Ishikawa (cell line): ENCODE data around the gene ADCY10.

ENCODE experiments used
- CEBPB ChIP-seq: IDR thresholded peaks from 2 replicates; pipeline ENCODE4 v1.6.1; 2012
- CREB1 ChIP-seq: IDR thresholded peaks from 2 replicates; pipeline ENCODE4 v1.6.1; 2012; ENCODE audit warnings: low read depth
- EGR1 ChIP-seq: IDR thresholded peaks from 2 replicates; pipeline ENCODE4 v1.6.1; 2012
- EP300 ChIP-seq: IDR thresholded peaks from 2 replicates; pipeline ENCODE4 v1.6.1; 2012; ENCODE audit warnings: borderline replicate concordance
- FOXM1 ChIP-seq: IDR thresholded peaks from 2 replicates; pipeline ENCODE4 v1.6.1; 2012; ENCODE audit warnings: low read depth, borderline replicate concordance
- NFIC ChIP-seq: IDR thresholded peaks from 2 replicates; pipeline ENCODE4 v1.6.1; 2012
- RAD21 ChIP-seq: IDR thresholded peaks from 2 replicates; pipeline ENCODE4 v1.6.1; 2012; ENCODE audit warnings: low read depth
- REST ChIP-seq: IDR thresholded peaks from 2 replicates; pipeline ENCODE4 v1.6.1; 2012; ENCODE audit warnings: low read depth, mild to moderate bottlenecking
- TAF1 ChIP-seq: IDR thresholded peaks from 2 replicates; pipeline ENCODE4 v1.6.1; 2012; ENCODE audit warnings: low read depth, mild to moderate bottlenecking
- TCF12 ChIP-seq: IDR thresholded peaks from 2 replicates; pipeline ENCODE4 v1.6.1; 2012; ENCODE audit warnings: low read depth
- TEAD4 ChIP-seq: IDR thresholded peaks from 2 replicates; pipeline ENCODE4 v1.6.1; 2012
- USF1 ChIP-seq: IDR thresholded peaks from 2 replicates; pipeline ENCODE4 v1.6.1; 2012
- YY1 ChIP-seq: IDR thresholded peaks from 2 replicates; pipeline ENCODE4 v1.6.1; 2012; ENCODE audit warnings: low read depth
- ZBTB7A ChIP-seq: IDR thresholded peaks from 2 replicates; pipeline ENCODE4 v1.6.1; 2012; ENCODE audit warnings: low read depth
- TF ChIP-seq, protein P1 (sequence below): IDR thresholded peaks from 2 replicates; pipeline ENCODE4 v1.6.1; 2012

The ADCY10 gene

GRCh38 chr1:167789501-167789900 is 124.4 kb downstream of the ADCY10 start:
- TF ChIP-seq, protein P1, sequence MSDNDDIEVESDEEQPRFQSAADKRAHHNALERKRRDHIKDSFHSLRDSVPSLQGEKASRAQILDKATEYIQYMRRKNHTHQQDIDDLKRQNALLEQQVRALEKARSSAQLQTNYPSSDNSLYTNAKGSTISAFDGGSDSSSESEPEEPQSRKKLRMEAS, result no peak
- no peak for TF ChIP-seq USF1
- TF ChIP-seq TEAD4, result no peak
- no peak for TF ChIP-seq EGR1
- TF ChIP-seq CEBPB, result no peak
- no peak for TF ChIP-seq YY1
- TF ChIP-seq ZBTB7A, result no peak
- no peak for TF ChIP-seq FOXM1
- TF ChIP-seq RAD21, result no peak
- no peak for TF ChIP-seq TCF12
- TF ChIP-seq NFIC, result no peak
- TF ChIP-seq EP300, result no peak
- no peak for TF ChIP-seq TAF1
- TF ChIP-seq CREB1, result no peak
- no peak for TF ChIP-seq REST

DNA sequence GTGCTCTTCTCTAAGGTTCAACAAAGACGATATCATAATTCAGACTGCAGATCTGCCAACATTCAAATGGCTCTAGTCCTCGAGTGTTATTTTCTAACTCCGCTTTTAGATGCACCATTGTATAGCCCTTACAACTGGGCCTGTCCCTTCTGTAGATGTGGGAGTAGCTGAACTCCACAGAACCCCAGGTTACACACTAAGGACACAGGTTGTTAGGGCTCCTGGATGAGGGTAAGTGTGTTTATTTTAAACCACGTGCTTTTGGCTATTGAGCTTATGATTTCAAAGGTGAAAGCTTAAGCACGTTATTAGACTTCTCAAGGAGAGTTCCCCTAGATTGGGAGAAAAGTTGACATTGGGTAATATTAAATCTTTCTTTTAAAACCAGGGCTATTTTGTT is 127.4 kb downstream of the ADCY10 start:
- TF ChIP-seq TEAD4, result no peak
- no peak for TF ChIP-seq RAD21
- TF ChIP-seq YY1, result no peak
- no peak for TF ChIP-seq EGR1
- no peak for TF ChIP-seq NFIC
- TF ChIP-seq CREB1, result no peak
- TF ChIP-seq FOXM1, result no peak
- TF ChIP-seq ZBTB7A, result no peak
- no peak for TF ChIP-seq TCF12
- TF ChIP-seq USF1, result no peak
- TF ChIP-seq REST, result no peak
- TF ChIP-seq TAF1, result no peak
- TF ChIP-seq, protein P1, result no peak
- no peak for TF ChIP-seq CEBPB
- TF ChIP-seq EP300, result no peak

GRCh38 chr1:167784876-167785550 is 128.9 kb downstream of the ADCY10 start:
- TF ChIP-seq ZBTB7A (no peak), EGR1 (no peak), TAF1 (no peak), REST (no peak), RAD21 (no peak), CREB1 (no peak), TEAD4 (no peak), FOXM1 (no peak), NFIC (no peak), TCF12 (no peak), YY1 (no peak), CEBPB (no peak), USF1 (no peak), EP300 (no peak)
- TF ChIP-seq, protein P1, result no peak
